Measurements from ENCODE around the gene NT5DC3. TPM values are rescaled to one million over a fixed set of nuclear protein-coding genes. Genes with fewer than 3 reads are reported as not detected.

Gene NT5DC3
- total and polyA plus RNA-seq, 2 of the 13 experiments (the other 11 are each of a cell fraction or from before 2014, with no cell fraction given) = 3.2 to 6.6 TPM

DNA sequence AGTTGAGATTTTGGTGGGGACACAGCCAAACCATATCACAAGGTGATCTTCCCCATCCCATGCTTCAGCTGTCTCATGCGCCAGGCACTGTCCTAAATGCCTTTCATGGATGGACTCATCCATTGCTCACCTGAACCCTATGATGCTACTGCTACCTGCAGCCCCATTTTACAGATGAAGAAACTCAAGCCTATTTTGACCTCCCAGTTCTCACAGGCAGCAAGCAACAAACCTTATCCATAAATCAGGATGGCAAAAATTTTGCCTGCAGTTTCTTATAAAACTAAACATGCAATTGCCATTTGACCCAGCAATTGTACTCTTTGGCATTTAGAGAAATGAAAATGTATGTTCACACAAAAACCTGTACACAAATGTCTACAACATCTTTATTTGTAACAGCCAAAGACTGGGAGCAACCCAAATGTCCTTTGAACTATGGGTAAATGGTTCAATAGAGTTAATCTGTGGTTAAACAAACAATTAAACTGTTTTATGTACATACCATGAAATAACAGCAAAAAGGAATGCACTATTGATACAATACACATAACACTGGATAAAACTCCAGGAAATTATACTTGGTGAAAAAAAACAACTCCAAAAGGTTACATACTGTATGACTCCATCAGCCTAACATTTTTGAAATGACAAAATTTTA is 2.6 kb downstream of the NT5DC3 start (continued):
- TF ChIP-seq, protein P1, sequence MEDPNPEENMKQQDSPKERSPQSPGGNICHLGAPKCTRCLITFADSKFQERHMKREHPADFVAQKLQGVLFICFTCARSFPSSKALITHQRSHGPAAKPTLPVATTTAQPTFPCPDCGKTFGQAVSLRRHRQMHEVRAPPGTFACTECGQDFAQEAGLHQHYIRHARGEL (CRISPR knock-in tag; IDR thresholded peaks at IDR 0.05) = no peak
- TF ChIP-seq ZNF629 (CRISPR knock-in tag; conservative IDR thresholded peaks at IDR 0.05) (peak; percentile 97), RARA (CRISPR knock-in tag; IDR thresholded peaks at IDR 0.05) (peak; percentile 86), MEIS1 (CRISPR knock-in tag; IDR thresholded peaks at IDR 0.05; ENCODE audit: borderline replicate concordance) (no peak), WIZ (CRISPR knock-in tag; IDR thresholded peaks at IDR 0.05) (no peak), ZNF883 (CRISPR knock-in tag; IDR thresholded peaks at IDR 0.05; ENCODE audit: not compliant biosample characterization) (no peak), JARID2 (CRISPR knock-in tag; IDR thresholded peaks at IDR 0.05; ENCODE audit: insufficient replicate concordance) (no peak), CHD4 (IDR thresholded peaks at IDR 0.05; ENCODE audit: borderline replicate concordance, low read length) (peak; percentile 93; the same call in 1 of the 2 replicates), ZNF354B (CRISPR knock-in tag; IDR thresholded peaks at IDR 0.05) (no peak), FOXJ3 (CRISPR knock-in tag; IDR thresholded peaks at IDR 0.05; ENCODE audit: borderline replicate concordance) (peak; percentile 88), ZBTB38 (CRISPR knock-in tag; IDR thresholded peaks at IDR 0.05) (no peak), ZBTB21 (CRISPR knock-in tag; IDR thresholded peaks at IDR 0.05) (no peak)
- TF ChIP-seq, protein P2, sequence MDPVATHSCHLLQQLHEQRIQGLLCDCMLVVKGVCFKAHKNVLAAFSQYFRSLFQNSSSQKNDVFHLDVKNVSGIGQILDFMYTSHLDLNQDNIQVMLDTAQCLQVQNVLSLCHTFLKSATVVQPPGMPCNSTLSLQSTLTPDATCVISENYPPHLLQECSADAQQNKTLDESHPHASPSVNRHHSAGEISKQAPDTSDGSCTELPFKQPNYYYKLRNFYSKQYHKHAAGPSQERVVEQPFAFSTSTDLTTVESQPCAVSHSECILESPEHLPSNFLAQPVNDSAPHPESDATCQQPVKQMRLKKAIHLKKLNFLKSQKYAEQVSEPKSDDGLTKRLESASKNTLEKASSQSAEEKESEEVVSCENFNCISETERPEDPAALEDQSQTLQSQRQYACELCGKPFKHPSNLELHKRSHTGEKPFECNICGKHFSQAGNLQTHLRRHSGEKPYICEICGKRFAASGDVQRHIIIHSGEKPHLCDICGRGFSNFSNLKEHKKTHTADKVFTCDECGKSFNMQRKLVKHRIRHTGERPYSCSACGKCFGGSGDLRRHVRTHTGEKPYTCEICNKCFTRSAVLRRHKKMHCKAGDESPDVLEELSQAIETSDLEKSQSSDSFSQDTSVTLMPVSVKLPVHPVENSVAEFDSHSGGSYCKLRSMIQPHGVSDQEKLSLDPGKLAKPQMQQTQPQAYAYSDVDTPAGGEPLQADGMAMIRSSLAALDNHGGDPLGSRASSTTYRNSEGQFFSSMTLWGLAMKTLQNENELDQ (CRISPR knock-in tag; IDR thresholded peaks at IDR 0.05; ENCODE audit: borderline replicate concordance) = no peak
- TF ChIP-seq, protein P3, sequence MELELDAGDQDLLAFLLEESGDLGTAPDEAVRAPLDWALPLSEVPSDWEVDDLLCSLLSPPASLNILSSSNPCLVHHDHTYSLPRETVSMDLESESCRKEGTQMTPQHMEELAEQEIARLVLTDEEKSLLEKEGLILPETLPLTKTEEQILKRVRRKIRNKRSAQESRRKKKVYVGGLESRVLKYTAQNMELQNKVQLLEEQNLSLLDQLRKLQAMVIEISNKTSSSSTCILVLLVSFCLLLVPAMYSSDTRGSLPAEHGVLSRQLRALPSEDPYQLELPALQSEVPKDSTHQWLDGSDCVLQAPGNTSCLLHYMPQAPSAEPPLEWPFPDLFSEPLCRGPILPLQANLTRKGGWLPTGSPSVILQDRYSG (CRISPR knock-in tag; IDR thresholded peaks at IDR 0.05) = no peak
- TF ChIP-seq, protein P4, sequence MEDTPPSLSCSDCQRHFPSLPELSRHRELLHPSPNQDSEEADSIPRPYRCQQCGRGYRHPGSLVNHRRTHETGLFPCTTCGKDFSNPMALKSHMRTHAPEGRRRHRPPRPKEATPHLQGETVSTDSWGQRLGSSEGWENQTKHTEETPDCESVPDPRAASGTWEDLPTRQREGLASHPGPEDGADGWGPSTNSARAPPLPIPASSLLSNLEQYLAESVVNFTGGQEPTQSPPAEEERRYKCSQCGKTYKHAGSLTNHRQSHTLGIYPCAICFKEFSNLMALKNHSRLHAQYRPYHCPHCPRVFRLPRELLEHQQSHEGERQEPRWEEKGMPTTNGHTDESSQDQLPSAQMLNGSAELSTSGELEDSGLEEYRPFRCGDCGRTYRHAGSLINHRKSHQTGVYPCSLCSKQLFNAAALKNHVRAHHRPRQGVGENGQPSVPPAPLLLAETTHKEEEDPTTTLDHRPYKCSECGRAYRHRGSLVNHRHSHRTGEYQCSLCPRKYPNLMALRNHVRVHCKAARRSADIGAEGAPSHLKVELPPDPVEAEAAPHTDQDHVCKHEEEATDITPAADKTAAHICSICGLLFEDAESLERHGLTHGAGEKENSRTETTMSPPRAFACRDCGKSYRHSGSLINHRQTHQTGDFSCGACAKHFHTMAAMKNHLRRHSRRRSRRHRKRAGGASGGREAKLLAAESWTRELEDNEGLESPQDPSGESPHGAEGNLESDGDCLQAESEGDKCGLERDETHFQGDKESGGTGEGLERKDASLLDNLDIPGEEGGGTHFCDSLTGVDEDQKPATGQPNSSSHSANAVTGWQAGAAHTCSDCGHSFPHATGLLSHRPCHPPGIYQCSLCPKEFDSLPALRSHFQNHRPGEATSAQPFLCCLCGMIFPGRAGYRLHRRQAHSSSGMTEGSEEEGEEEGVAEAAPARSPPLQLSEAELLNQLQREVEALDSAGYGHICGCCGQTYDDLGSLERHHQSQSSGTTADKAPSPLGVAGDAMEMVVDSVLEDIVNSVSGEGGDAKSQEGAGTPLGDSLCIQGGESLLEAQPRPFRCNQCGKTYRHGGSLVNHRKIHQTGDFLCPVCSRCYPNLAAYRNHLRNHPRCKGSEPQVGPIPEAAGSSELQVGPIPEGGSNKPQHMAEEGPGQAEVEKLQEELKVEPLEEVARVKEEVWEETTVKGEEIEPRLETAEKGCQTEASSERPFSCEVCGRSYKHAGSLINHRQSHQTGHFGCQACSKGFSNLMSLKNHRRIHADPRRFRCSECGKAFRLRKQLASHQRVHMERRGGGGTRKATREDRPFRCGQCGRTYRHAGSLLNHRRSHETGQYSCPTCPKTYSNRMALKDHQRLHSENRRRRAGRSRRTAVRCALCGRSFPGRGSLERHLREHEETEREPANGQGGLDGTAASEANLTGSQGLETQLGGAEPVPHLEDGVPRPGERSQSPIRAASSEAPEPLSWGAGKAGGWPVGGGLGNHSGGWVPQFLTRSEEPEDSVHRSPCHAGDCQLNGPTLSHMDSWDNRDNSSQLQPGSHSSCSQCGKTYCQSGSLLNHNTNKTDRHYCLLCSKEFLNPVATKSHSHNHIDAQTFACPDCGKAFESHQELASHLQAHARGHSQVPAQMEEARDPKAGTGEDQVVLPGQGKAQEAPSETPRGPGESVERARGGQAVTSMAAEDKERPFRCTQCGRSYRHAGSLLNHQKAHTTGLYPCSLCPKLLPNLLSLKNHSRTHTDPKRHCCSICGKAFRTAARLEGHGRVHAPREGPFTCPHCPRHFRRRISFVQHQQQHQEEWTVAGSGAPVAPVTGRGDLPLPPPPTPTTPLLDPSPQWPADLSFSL (CRISPR knock-in tag; IDR thresholded peaks at IDR 0.05) = peak; percentile 82; the same call in 1 of the 2 replicates
- TF ChIP-seq, protein P5, sequence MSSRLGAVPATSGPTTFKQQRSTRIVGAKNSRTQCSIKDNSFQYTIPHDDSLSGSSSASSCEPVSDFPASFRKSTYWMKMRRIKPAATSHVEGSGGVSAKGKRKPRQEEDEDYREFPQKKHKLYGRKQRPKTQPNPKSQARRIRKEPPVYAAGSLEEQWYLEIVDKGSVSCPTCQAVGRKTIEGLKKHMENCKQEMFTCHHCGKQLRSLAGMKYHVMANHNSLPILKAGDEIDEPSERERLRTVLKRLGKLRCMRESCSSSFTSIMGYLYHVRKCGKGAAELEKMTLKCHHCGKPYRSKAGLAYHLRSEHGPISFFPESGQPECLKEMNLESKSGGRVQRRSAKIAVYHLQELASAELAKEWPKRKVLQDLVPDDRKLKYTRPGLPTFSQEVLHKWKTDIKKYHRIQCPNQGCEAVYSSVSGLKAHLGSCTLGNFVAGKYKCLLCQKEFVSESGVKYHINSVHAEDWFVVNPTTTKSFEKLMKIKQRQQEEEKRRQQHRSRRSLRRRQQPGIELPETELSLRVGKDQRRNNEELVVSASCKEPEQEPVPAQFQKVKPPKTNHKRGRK (CRISPR knock-in tag; IDR thresholded peaks at IDR 0.05) = no peak

Data from HepG2 (cell line).